GM19455 (cell line): Measurements from ENCODE around the gene PNMA6F.
"Not testable (repeated sequence)": the region's sequence is repeated elsewhere in the genome, so short reads cannot be mapped to it uniquely, and the experiment has no call there.

Experiments used
- ATAC-seq: cut with Tn5 transposase; IDR thresholded peaks from one replicate; pipeline ENCODE4 v1.9.1; 2021; ENCODE audit not compliant: unreplicated experiment

Gene PNMA6F

GRCh38 chrX:153303276-153304262 lies 18.0 kb downstream of the PNMA6F start:
- ATAC-seq = no peak

- no peak for ATAC-seq
Measured at GRCh38 chrX:153302796-153303195, 18.8 kb downstream of the PNMA6F start.

- ATAC-seq = no peak
Measured at GRCh38 chrX:153301746-153302145, 19.8 kb downstream of the PNMA6F start.

GRCh38 chrX:153299855-153300254 lies 21.7 kb downstream of the PNMA6F start:
- no peak for ATAC-seq

- ATAC-seq = no peak
Measured at GRCh38 chrX:153297376-153297775, 24.2 kb downstream of the PNMA6F start.

- not testable (repeated sequence) for ATAC-seq
Measured at GRCh38 chrX:153293485-153294071, 28.0 kb downstream of the PNMA6F start.

- not testable (repeated sequence) for ATAC-seq
Measured at GRCh38 chrX:153288807-153289206, 32.8 kb downstream of the PNMA6F start.

GRCh38 chrX:153285678-153286077 lies 35.9 kb downstream of the PNMA6F start:
- not testable (repeated sequence) for ATAC-seq

- ATAC-seq = not testable (repeated sequence)
Measured at GRCh38 chrX:153283982-153284381, 37.6 kb downstream of the PNMA6F start.

GRCh38 chrX:153281784-153282183 lies 39.8 kb downstream of the PNMA6F start:
- ATAC-seq = not testable (repeated sequence)

GRCh38 chrX:153279304-153279703 lies 42.3 kb downstream of the PNMA6F start:
- ATAC-seq = not testable (repeated sequence)

- not testable (repeated sequence) for ATAC-seq
Measured at GRCh38 chrX:153276049-153276448, 45.5 kb downstream of the PNMA6F start.

GRCh38 chrX:153275418-153275817 lies 46.1 kb downstream of the PNMA6F start:
- not testable (repeated sequence) for ATAC-seq

- ATAC-seq = not testable (repeated sequence)
Measured at GRCh38 chrX:153272584-153272983, 49.0 kb downstream of the PNMA6F start.

- not testable (repeated sequence) for ATAC-seq
Measured at GRCh38 chrX:153272070-153272469, 49.5 kb downstream of the PNMA6F start.
